Skin epidermis (tissue), 12 donors: Measurements from ENCODE around the gene TRIP12.
"Not testable (repeated sequence)": the region's sequence is repeated elsewhere in the genome, so short reads cannot be mapped to it uniquely, and the experiment has no call there.

Source experiments
- H3K27ac ChIP-seq, 21 experiments: fragments of 200-600 bp; sonication (generic) in 11 of 21; one replicate each; pipeline ENCODE4 v1.5.0; 2020; ENCODE audit warnings: mild to moderate bottlenecking in 3 of 21, inconsistent platforms in 2 of 21, moderate library complexity in 2 of 21
- H3K4me3 ChIP-seq, 7 experiments: fragments of 200-600 bp; sonication (generic) in 2 of 7; one replicate each; pipeline ENCODE4 v1.5.0; 2020; ENCODE audit warnings: inconsistent platforms in 2 of 7, mild to moderate bottlenecking in 2 of 7, moderate library complexity in 1 of 7

TRIP12 gene

DNA sequence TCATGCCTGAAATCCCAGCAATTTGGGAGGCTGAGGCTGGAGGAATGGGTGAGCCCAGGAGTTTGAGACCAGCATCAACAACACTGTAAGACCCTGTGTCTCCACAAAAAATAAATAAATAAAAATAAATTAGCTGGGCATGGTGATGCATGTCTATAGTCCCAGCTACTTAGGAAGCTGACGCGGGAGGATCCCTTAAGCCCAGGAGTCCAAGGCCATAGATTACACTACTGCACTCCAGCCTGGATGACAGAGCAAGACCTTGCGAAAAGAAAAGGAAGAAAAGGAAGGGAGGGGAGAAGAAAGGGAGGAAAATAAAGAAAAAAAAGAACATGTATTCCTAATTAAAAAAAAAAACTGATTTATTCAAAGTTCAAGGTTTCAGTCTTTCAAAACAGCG lies 78.2 kb downstream of the TRIP12 start:
- Histone ChIP-seq H3K27ac (no peak overlapping the region), H3K4me3 (no peak overlapping the region)

DNA sequence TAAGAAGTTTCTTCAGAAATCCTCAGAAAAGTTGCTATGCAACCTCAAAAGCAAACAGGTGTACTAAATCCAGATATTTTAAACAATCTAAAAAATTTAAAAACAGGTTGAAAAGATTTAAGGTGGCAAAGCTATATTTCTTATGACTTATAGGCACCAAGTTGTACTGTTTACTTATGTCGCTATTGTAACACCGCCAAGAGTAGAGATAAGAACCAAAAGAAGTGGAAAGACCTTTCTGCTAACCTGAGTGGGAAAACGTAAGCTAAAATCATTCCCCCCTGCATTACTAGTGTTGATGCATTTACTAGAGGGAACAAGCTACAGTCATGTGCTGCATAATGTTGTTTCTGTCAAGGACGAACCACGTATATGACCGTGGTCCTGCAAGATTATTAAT lies 83.1 kb downstream of the TRIP12 start:
- H3K4me3 ChIP-seq = no peak overlapping the region
- H3K27ac ChIP-seq = no peak overlapping the region

DNA sequence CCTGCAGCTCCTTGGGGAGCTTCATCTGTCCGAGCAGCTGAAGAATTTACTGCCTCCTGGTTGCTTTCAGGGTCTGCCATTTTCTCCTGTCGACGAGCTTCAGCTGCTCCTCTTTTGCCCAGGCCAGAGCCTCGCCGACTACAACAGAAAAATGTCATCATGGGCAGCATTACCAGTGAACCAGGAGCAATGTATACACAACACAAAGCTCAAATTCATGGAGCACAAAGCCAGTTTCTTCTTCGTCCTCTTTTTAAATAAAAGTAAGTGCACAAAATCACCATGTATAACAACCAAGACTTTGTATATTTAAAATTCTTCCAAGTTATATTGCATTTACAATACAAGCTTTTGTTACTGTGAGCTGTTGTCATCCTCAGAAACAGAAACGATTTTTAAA lies 85.0 kb downstream of the TRIP12 start:
- H3K27ac ChIP-seq = no peak overlapping the region
- no peak overlapping the region for H3K4me3 ChIP-seq

DNA sequence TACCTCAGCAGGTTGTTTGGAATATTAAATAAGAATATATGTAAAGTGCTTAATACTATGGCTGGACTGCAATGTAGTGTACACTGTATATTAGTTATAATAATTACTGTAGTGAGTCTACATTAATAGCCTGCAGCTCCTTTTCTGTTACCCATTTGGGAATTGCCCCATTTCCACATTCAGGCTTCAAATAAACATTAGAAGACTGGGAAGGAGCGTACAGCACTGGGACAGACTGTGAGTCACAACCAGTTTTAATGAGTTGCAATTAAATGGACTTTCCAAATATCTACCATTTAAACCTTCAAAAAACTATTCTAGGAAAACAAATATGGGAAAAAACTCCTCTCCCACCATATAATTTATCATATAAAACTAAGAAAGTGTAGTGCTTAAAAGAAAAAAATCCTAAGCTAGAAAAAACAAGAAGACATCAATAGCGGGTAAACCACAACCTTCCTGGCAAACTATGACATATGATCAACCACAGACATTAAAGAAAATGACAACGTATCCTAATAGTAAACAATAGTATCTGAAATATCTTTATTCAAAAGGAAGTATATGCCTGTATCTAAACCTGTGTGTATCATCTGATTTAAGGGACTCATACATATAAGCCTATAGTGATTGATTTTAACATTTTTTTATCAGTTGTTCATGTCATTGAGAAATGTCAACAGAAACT lies 86.1 kb downstream of the TRIP12 start:
- Histone ChIP-seq H3K27ac (no peak overlapping the region), H3K4me3 (no peak overlapping the region)

DNA sequence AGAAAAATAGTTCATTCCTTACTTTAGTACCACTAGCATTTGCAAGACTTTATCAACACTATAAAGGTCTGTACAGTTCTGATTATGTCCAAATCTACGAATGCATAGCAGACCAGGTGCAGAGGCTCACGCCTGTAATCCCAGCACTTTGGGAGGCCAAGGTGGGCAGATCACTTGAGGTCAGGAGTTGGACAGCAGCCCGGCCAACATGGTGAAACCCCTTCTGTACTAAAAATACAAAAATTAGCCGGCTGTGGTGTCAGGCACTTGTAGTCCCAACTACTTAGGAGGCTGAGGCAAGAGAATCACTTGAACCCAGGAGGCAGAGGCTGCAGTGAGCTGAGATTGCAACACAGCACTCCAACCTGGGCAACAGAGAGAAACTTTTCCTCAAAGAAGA lies 87.4 kb downstream of the TRIP12 start:
- not testable (repeated sequence) for H3K27ac ChIP-seq, H3K4me3 ChIP-seq

DNA sequence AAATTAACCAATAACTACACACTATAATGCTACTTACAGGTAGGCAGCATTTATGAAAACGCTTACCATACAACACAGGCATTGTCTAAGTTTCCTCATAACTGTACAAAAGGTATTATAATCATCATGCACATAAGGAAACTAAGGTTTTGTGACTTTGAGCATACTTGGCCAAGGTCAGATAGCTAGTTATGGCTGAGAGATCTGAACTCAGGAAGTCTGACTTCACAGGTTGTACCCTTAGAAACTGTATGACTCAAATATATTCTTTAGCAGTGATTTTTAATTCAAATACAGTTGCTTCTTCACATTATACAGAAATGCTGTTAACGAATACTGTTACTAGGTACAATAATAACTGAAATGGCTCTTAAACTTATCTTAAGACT lies 89.3 kb downstream of the TRIP12 start:
- H3K4me3 ChIP-seq = no peak overlapping the region

DNA sequence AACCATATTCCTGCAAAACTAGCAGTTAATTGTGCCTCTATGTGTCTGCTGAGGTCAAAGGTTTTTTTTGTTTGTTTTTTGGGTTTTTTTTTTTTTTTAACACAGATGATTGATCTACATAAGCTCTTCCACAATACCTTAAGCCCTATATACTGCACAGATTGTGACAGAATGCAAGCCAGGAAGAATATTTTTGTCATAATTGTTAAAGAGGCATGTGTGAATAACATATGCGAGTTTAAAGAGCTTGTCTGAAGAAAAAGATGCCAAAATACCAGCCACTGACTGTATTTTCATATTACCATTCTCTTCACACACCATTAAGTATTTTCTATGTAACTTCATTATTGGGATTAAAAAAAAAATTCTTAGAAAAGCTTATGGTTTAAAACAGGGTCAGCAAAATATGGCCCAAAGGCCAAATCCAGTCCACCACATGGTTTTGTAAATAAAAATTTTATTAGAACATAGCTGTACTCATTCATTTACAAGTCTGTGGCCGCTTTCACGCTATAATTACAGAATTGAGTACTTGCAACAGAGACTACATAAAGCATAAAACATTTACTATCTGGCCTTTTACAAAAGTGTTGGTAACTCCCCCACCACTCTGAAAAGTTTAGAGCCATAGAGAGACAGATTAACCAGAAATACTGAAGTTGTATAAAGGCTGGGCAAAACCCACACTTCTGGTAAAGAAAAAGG lies 89.9 kb downstream of the TRIP12 start:
- Histone ChIP-seq H3K4me3 (no peak overlapping the region), H3K27ac (peak overlapping the region in 1 of 21 experiments; percentile 31)

More for the DNA sequence above, 89.3 kb downstream of the TRIP12 start:
- H3K27ac ChIP-seq = peak overlapping the region in 1 of 21 experiments; percentile 31

DNA sequence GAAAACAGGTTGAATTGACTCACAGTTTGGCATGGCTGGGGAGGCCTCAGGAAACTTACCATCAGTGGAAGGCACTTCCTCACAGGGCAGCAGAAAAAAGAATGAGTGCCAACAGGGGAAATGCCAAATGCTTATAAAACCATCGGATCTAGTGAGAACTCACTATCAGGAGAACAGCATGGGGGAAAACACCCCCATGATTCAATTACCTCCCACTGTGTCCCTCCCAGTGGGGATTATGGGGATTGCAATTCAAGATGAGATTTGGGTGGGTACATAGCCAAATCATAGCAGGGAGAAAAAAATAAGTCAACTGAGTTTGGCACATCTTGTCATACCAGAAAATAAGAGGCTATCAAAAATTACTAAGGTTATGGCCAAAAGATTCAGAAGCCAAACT lies 96.3 kb downstream of the TRIP12 start:
- H3K27ac ChIP-seq = no peak overlapping the region
- H3K4me3 ChIP-seq = no peak overlapping the region

DNA sequence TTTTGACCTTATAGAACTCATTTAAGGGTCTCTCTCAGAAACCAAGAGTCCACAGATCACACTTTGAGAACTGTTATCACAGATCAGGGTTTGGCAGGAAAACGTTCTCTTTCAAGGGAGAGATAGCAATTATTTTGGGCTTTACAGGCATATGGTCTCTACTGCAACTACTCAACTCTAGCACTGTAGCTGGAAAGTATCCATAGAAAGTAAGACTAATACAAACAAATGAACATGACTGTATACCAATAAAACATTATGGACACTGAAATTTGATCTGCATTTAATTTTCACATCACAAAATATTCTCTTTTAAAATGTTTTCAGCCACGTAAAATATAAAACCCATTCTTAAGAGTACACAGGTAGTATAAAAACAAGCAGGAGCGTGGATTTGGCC lies 100.5 kb downstream of the TRIP12 start:
- Histone ChIP-seq H3K4me3 (no peak overlapping the region), H3K27ac (no peak overlapping the region)

DNA sequence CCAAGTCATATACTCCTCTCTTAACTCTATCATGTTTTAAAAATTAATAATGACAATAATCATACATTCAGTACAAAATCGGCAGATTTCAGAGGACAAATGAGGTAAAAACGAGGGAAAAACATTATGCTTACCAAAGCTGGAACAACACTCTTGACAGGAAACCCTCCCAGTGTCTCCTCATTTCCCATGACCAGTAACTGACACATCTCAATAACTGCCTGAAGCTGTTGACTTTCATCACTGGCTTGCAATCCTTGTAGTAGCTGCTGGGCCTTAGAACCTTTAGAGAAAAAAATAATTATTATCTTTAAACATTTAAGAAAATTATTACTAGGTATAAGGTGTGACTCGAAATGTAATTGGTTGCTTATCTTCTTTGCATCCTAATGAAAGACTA lies 103.6 kb downstream of the TRIP12 start:
- H3K4me3 ChIP-seq = no peak overlapping the region
- H3K27ac ChIP-seq = no peak overlapping the region

DNA sequence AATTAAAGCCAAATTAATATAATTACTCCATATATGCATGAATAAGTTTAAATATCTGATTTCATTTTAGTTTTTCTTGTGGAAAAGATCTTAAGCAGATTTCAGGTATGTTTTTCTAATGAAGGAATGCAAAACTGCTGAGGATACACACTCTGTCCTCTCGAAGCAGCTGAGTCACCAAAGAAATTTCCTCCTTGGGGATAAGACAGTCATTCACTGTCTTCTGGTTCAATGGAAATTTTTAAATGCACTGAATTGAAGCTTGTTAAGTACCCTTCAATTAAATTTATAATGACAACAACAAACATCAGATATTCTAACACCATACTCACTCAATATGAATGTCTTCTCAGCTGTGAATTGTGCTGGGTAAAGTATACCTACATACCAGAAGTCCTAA lies 106.0 kb downstream of the TRIP12 start:
- no peak overlapping the region for H3K4me3 ChIP-seq
- no peak overlapping the region for H3K27ac ChIP-seq

DNA sequence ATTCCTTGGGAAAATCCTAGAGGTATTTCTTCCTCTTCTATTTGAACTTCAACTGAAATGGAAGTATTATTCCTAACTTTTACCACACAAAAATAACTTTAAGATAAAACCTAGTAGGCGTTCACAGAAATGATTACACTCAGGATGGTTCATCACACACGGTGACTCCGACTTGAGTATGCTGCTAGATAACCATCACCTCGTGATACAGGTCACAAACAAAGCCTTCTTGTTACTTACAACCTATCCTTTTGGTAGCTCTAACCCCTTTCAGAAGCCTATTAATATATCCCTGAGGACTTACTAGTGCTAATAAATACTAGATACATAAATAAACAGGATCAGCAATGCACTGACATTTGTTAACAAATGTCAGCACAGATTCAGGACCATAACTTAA lies 106.5 kb downstream of the TRIP12 start:
- no peak overlapping the region for H3K4me3 ChIP-seq
- no peak overlapping the region for H3K27ac ChIP-seq

DNA sequence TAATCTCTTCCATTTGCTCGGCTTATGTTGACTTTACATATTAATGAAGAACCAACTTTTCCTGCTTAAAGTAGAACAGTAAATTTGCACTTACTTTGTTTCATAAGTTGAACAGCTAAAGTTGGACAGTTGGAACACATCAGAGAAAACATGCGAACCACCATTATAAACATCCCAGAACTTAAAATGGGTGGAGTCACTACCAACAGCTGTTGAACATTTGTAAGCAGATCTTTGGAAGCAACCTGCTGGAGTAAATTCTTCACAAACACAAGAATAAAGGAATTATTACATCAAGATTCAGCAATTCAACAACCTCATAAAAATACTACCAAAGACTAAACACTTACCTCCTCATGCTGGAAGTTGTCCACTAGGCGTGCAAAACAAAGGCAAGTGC lies 111.0 kb downstream of the TRIP12 start:
- Histone ChIP-seq H3K27ac (no peak overlapping the region), H3K4me3 (no peak overlapping the region)

DNA sequence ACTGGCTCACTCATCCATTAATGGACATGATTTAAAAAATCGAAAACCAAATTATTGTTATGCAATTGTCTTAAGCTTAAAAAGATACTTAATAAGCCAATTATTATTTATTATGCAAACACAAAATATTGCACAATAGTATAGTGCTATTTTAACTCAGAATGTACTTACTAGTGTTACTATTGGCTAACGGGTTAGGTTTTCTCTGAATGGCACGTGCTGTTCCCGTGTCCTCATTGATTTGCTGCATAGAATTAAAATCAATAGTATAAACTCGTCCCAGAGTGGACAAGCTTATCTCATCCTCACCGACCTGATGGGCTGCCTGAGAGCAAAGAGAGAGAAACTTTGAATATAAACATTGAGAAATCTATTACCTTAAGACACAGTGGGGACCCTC lies 116.2 kb downstream of the TRIP12 start:
- H3K27ac ChIP-seq = no peak overlapping the region
- H3K4me3 ChIP-seq = no peak overlapping the region

DNA sequence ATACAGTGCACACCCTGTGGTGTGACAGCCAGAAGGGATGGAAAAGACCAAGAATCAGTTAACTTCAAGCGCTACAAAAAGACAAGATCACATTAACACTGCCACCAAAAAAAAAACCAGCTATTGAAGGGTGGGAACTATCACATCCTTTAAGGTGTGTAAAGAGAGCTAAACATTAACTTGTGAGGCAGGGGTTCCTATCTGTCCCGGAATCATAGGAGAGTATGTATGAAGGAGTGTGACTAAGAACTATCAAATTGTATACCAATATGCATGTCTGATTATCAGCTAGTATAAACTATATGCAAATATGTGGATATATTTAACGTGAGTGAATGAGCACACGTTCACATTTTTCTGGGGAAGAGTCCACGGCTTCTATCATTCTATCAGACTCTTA lies 119.0 kb downstream of the TRIP12 start:
- no peak overlapping the region for H3K4me3 ChIP-seq
- H3K27ac ChIP-seq = no peak overlapping the region

DNA sequence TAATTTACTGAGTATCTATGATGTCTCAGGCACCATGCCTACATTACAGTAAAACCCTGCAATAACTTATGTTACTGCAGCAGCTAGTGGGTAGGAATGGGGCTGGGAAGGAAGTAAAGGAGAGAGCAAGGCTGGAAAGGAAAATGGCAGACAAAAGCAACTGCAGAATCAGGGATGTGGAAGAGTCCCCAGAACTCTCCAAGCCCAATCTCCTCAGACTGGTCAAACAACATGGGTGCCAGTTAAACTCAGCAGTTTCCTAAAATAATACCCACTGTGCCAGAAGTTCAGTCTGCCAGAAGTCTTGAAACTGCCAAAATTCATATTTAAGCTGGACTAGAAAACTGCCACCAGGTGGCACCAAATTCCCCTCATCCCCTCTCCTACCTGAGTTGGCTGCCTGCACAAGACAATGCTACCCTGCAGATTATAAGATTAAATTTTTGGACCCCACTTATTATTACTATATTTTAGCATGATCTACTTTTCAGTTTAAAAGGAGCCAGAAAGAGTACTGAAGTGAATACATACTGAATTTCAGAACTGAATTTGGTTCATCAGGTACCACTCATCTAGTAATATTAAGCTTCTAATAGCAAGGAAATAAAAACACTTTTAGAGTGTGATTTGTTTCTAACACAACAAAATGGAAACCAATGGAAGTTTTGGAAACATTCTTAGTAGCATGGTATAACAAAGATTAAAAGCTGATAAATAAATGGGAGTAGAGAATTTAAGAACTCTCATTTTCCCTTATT lies 120.6 kb downstream of the TRIP12 start:
- no peak overlapping the region for H3K4me3 ChIP-seq
- peak overlapping the region in 6 of 21 experiments; percentile 5 to 43 (median 33) for H3K27ac ChIP-seq

DNA sequence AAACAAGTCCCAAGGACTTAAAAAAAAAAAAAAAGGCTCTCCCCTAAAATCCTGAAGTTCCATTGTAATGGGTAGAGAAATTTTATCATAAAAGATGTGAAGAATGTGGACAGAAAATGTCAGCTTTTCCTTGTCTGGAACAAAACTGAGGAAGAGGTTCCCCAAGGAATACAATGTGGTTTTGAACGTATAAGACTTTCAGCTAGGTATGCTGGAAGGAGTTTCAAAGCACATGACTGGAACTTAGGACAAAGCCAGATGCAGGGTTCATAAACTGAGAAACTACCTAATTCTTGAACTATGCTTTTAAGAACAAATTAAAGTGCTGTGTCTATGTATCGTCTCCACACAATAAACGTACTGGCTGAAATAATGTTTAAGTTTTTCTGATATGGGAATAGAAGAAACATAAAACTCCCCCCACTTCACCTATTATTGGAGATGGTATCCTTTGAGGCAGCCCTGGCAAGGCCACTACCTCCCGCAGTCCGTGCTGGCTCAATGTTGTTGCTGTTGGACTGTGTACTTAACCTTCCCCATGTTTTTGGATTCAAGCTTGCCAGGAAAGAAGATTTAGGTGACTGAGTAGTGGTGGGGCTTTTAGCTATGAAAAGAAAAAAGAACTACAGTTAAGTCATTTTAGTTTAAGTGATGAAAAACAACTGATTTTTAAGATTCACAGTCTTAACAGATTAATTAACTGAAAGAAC lies 123.2 kb downstream of the TRIP12 start:
- H3K4me3 ChIP-seq = no peak overlapping the region
- H3K27ac ChIP-seq = no peak overlapping the region

DNA sequence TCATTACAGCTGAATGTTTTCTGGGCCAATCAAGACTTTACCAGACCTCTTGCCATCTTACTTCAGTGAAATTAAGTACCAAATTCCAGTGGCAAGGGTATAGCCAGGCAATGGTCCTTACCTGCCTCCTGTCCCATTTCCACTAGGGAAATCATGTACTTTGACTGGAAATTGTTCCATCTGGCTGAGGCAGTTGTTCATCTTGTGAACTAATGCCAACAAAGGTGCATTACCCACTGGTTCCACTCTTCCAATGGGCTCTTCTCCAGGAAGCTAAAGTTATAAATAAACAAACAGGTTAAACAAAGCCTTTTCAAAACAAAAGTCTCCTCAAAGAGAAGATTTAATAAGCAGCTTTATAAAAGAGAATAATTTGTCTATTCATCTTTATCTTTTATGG lies 126.8 kb downstream of the TRIP12 start:
- Histone ChIP-seq H3K27ac (no peak overlapping the region), H3K4me3 (no peak overlapping the region)

DNA sequence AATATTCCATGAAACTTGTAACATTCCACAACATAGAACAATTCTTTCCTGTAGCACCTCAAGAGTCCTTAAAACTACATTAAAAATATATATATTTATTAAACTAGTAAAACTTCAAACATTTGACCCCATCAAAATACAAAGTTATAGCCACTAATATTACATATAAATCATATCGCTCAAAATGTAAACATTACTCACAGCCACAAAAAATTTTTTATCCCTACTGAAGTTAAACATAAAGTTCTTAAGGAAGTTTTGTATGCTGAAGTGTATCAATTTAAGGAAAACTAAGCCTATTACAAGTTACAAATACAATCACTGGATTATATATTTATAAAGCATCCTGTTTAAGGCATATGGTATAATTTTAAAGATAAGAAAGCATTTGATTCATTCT lies 127.2 kb downstream of the TRIP12 start:
- no peak overlapping the region for H3K27ac ChIP-seq
- no peak overlapping the region for H3K4me3 ChIP-seq

DNA sequence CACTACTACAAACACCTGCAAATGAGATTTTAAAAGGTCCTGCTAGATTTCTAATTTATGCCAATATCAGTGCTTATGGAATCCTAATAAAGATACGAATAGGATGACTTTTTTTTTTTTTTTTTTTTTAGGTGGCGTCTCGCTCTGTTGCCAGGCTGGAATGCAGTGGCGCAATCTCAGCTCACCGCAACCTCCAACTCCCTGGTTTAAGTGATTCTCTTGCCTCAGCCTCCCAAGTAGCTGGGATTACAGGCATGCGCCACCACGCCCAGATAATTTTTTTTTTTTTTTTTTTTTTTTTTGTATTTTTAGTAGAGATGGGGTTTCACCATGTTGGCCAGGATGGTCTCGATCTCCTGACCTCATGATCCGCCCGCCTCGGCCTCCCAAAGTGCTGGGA lies 135.5 kb downstream of the TRIP12 start:
- H3K27ac ChIP-seq, H3K4me3 ChIP-seq: not testable (repeated sequence)
